ENCODE data around the gene NOP9. TPM values are rescaled to one million over a fixed set of nuclear protein-coding genes. Genes with fewer than 3 reads are reported as not detected.

Gene NOP9
- total RNA-seq, 1 experiment from 2014 or later: 42.0 TPM

DNA sequence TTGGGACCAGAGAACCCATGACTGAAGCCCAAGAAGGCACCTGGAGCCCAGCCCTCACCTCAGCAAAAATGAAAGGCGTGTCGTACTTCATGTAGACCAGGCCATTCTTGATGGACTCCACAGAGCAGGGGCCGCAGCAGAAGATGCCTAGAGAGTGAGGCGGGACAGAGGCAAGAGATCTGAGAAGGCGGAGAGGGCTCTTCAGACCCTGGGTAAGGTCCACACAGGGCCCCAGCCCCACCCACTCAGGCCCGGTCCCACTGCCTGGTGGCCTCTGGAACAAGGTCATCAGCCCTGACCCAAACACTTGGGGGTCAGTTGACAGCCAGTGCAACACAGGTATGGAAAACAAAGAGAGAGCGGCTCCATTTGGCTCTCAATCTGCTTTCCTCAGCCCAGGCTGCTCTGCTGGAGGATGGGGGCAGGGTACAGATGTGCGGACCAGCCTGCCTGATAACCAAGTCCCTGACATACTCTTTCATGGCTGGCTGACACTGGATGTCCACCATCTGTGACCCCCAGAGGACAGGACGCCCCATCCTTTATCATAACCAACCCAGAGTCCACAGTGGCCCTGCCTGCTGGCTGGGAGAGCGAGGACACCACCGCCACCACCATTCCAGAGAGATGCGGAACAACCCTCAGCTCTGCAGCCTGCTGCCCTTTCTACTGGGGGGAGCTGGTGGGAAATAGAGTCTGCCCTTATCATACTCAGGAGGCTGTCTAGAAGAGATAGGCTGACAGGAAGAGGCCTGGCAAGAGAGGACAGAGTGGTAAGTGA is 43.5 kb upstream of the NOP9 start:
- H3K4me3 ChIP-seq (ENCODE audit: low read length): no peak overlapping the region
- H3K27ac ChIP-seq (ENCODE audit: low read length): no peak overlapping the region
- H3K9me2 ChIP-seq (replicated peaks; ENCODE audit: insufficient read depth, low read length): no peaks in the 10 kb centered on the region
- H3K4me1 ChIP-seq (ENCODE audit: low read length): no peaks in the 10 kb centered on the region
- peaks cover 4% of the 10 kb centered on the region; the same call in 1 of the 2 replicates for H3K36me3 ChIP-seq (ENCODE audit: insufficient read depth, low read length)
- no peak for DNase-seq
- no peak overlapping the region for H3K9ac ChIP-seq (ENCODE audit: low read length)
- H3K9me3 ChIP-seq (ENCODE audit: low read length): no peaks in the 10 kb centered on the region
- H3K79me2 ChIP-seq (ENCODE audit: low read length): no peaks in the 10 kb centered on the region
- no peak overlapping the region for H2AFZ ChIP-seq (ENCODE audit: low read length)
- H4K20me1 ChIP-seq (ENCODE audit: insufficient read depth, low read depth, low read length): no peaks in the 10 kb centered on the region
- no peak overlapping the region for H3K4me2 ChIP-seq (ENCODE audit: low read depth, low read length, poor library complexity, severe bottlenecking)
- H3K27me3 ChIP-seq (ENCODE audit: low read length): no peaks in the 10 kb centered on the region

DNA sequence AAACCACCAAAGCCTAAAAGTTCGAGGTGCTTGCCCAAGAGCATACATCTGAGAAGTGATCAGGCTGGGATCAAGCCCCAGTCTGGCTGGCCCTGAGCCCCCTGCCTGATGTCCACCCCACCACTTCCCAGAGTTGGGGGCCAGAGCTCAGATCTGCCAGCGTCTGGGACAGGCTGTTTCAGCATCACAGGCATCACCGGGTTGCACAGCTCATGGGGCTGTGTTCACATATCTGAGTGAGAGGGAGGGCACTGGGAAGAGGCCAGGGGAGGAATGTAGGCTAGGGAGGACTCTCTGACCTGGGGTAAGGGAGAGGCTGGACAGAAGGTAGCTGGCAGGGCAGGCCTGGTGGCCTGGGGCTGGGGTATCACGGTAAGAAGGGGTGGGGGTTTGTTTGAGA is 42.7 kb upstream of the NOP9 start:
- no peak overlapping the region for H3K4me2 ChIP-seq (ENCODE audit: low read depth, low read length, poor library complexity, severe bottlenecking)
- H3K9me3 ChIP-seq (ENCODE audit: low read length): no peaks in the 10 kb centered on the region
- H3K36me3 ChIP-seq (ENCODE audit: insufficient read depth, low read length): peaks cover 4% of the 10 kb centered on the region; the same call in 1 of the 2 replicates
- H3K9me2 ChIP-seq (replicated peaks; ENCODE audit: insufficient read depth, low read length): no peaks in the 10 kb centered on the region
- no peak for DNase-seq
- no peak overlapping the region for H3K4me3 ChIP-seq (ENCODE audit: low read length)
- H2AFZ ChIP-seq (ENCODE audit: low read length): no peak overlapping the region
- no peaks in the 10 kb centered on the region for H3K4me1 ChIP-seq (ENCODE audit: low read length)
- H3K27ac ChIP-seq (ENCODE audit: low read length): no peak overlapping the region
- H3K27me3 ChIP-seq (ENCODE audit: low read length): no peaks in the 10 kb centered on the region
- no peaks in the 10 kb centered on the region for H3K79me2 ChIP-seq (ENCODE audit: low read length)
- H3K9ac ChIP-seq (ENCODE audit: low read length): no peak overlapping the region
- no peaks in the 10 kb centered on the region for H4K20me1 ChIP-seq (ENCODE audit: insufficient read depth, low read depth, low read length)

GRCh38 chr14:24258119-24258518 is 41.5 kb upstream of the NOP9 start:
- no peaks in the 10 kb centered on the region for H3K9me3 ChIP-seq (ENCODE audit: low read length)
- no peaks in the 10 kb centered on the region for H3K9me2 ChIP-seq (replicated peaks; ENCODE audit: insufficient read depth, low read length)
- H3K27me3 ChIP-seq (ENCODE audit: low read length): no peaks in the 10 kb centered on the region
- no peak overlapping the region for H3K4me3 ChIP-seq (ENCODE audit: low read length)
- no peaks in the 10 kb centered on the region for H4K20me1 ChIP-seq (ENCODE audit: insufficient read depth, low read depth, low read length)
- H3K4me2 ChIP-seq (ENCODE audit: low read depth, low read length, poor library complexity, severe bottlenecking): no peak overlapping the region
- no peaks in the 10 kb centered on the region for H3K79me2 ChIP-seq (ENCODE audit: low read length)
- H2AFZ ChIP-seq (ENCODE audit: low read length): no peak overlapping the region
- no peak for DNase-seq
- H3K4me1 ChIP-seq (ENCODE audit: low read length): no peaks in the 10 kb centered on the region
- no peak overlapping the region for H3K9ac ChIP-seq (ENCODE audit: low read length)
- peaks cover 4% of the 10 kb centered on the region; the same call in 1 of the 2 replicates for H3K36me3 ChIP-seq (ENCODE audit: insufficient read depth, low read length)
- H3K27ac ChIP-seq (ENCODE audit: low read length): no peak overlapping the region

DNA sequence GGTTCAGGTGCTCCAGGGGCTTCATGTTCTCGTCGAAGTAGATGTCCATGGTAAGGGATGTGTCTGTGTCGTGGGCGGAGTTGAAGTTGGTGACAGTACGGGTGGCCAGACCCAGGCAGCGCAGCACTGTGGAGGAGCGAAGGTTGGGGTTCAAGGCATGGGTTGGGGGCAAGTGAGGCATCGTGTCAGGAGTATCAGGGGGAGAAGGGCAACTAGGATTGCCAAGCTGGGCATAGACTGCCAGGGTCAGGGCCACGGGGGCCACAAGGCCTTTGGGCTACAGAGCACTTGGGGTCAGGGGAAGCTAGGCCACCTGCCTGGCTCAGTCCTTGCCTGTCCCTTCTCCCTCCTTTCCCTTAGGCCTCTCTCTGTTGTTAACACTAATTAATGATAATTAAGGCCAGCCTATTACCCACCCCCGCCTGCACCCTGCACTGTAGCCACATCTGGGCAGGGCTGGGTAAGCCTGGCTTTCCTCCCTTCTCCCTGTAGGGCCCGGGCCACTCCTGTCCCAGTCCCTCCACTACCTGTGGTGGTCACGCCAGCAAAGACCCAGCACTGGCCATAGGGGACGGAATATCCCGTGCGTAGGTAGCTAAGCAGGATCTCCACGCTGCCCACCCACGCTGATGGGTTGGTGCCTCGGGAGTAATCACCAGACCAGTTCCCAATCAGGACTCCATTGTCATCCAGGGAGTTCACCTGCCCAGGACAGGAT is 40.9 kb upstream of the NOP9 start:
- no peak for DNase-seq
- Histone ChIP-seq H4K20me1 (ENCODE audit: insufficient read depth, low read depth, low read length) (no peaks in the 10 kb centered on the region), H3K36me3 (ENCODE audit: insufficient read depth, low read length) (peaks cover 4% of the 10 kb centered on the region; the same call in 1 of the 2 replicates), H3K9me3 (ENCODE audit: low read length) (no peaks in the 10 kb centered on the region), H3K27ac (ENCODE audit: low read length) (no peak overlapping the region), H3K9ac (ENCODE audit: low read length) (no peak overlapping the region), H3K9me2 (replicated peaks; ENCODE audit: insufficient read depth, low read length) (no peaks in the 10 kb centered on the region), H3K4me1 (ENCODE audit: low read length) (no peaks in the 10 kb centered on the region), H3K27me3 (ENCODE audit: low read length) (no peaks in the 10 kb centered on the region), H3K79me2 (ENCODE audit: low read length) (no peaks in the 10 kb centered on the region), H3K4me3 (ENCODE audit: low read length) (no peak overlapping the region), H3K4me2 (ENCODE audit: low read depth, low read length, poor library complexity, severe bottlenecking) (no peak overlapping the region), H2AFZ (ENCODE audit: low read length) (no peak overlapping the region)

GRCh38 chr14:24259282-24260025 is 40.2 kb upstream of the NOP9 start:
- Histone ChIP-seq H3K79me2 (ENCODE audit: low read length) (no peaks in the 10 kb centered on the region), H3K36me3 (ENCODE audit: insufficient read depth, low read length) (peaks cover 1% of the 10 kb centered on the region; the same call in 1 of the 2 replicates), H4K20me1 (ENCODE audit: insufficient read depth, low read depth, low read length) (no peaks in the 10 kb centered on the region), H3K4me1 (ENCODE audit: low read length) (no peaks in the 10 kb centered on the region), H2AFZ (ENCODE audit: low read length) (no peak overlapping the region), H3K9me2 (replicated peaks; ENCODE audit: insufficient read depth, low read length) (no peaks in the 10 kb centered on the region), H3K4me3 (ENCODE audit: low read length) (no peak overlapping the region), H3K9ac (ENCODE audit: low read length) (no peak overlapping the region), H3K9me3 (ENCODE audit: low read length) (no peaks in the 10 kb centered on the region), H3K27ac (ENCODE audit: low read length) (no peak overlapping the region), H3K4me2 (ENCODE audit: low read depth, low read length, poor library complexity, severe bottlenecking) (no peak overlapping the region), H3K27me3 (ENCODE audit: low read length) (no peaks in the 10 kb centered on the region)
- DNase-seq: no peak

DNA sequence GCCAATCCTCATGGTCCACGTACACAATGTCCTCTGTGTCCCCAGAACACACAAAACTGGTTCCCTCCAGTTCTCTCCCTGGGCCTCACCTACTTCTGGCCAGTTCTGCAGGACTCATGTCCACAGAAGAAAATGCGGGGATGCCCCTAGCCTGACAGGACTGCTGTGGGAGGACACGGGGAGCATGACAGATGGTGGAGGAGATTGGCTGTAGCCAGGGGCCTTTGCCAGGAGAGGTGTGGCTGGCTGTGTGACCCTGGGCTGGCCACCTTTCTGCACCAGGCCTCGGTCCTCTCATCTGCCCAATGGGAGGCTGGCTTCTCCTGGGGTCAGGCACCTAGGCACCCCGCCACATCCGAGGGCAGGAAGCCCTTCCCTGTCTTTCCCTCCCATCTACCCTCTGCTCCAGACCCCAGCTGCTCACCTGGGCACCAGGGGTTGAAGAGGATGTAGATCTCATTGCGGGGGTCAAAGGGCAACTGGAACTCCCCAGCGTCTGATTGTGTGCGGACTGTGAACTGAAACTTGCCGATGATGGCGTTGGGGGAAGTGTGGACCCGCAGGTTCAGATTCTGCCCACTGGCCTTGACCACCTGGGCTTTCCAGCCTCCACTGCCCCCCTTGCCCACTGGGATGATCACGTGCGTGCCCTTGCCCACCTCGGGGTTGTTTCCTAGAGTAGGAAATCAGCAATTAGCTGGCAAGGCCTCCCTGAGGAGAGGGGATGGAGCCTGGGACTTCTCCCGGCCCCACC is 39.4 kb upstream of the NOP9 start:
- Histone ChIP-seq H2AFZ (ENCODE audit: low read length) (no peak overlapping the region), H3K27ac (ENCODE audit: low read length) (no peak overlapping the region), H3K27me3 (ENCODE audit: low read length) (no peaks in the 10 kb centered on the region), H3K36me3 (ENCODE audit: insufficient read depth, low read length) (no peaks in the 10 kb centered on the region), H3K4me1 (ENCODE audit: low read length) (no peaks in the 10 kb centered on the region), H4K20me1 (ENCODE audit: insufficient read depth, low read depth, low read length) (no peaks in the 10 kb centered on the region), H3K79me2 (ENCODE audit: low read length) (no peaks in the 10 kb centered on the region), H3K4me3 (ENCODE audit: low read length) (no peak overlapping the region), H3K4me2 (ENCODE audit: low read depth, low read length, poor library complexity, severe bottlenecking) (no peak overlapping the region), H3K9ac (ENCODE audit: low read length) (no peak overlapping the region), H3K9me3 (ENCODE audit: low read length) (no peaks in the 10 kb centered on the region), H3K9me2 (replicated peaks; ENCODE audit: insufficient read depth, low read length) (no peaks in the 10 kb centered on the region)
- DNase-seq: no peak

DNA sequence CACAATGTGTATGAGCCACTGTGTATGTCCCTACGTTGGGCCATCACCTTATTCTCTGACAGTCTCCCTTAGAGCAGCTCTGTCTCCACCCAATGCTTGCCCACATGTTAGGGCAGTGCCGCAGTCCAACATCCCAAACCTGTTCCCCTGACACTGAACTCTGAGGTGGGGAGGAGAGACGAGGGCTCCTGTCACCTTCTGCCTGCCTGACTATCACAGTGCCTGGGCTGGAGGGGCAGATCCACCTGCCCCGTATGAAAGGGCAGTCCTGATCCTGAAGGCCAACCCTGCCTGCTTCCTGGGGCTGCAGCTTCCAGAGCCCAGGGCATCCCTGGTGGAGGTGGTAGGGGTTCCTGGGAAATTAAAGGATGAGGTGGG is 38.9 kb upstream of the NOP9 start:
- no peaks in the 10 kb centered on the region for H3K9me2 ChIP-seq (replicated peaks; ENCODE audit: insufficient read depth, low read length)
- H3K9ac ChIP-seq (ENCODE audit: low read length): no peak overlapping the region
- no peak overlapping the region for H3K4me2 ChIP-seq (ENCODE audit: low read depth, low read length, poor library complexity, severe bottlenecking)
- no peaks in the 10 kb centered on the region for H4K20me1 ChIP-seq (ENCODE audit: insufficient read depth, low read depth, low read length)
- no peaks in the 10 kb centered on the region for H3K9me3 ChIP-seq (ENCODE audit: low read length)
- H3K4me3 ChIP-seq (ENCODE audit: low read length): no peak overlapping the region
- no peak overlapping the region for H3K27ac ChIP-seq (ENCODE audit: low read length)
- no peaks in the 10 kb centered on the region for H3K27me3 ChIP-seq (ENCODE audit: low read length)
- H3K36me3 ChIP-seq (ENCODE audit: insufficient read depth, low read length): no peaks in the 10 kb centered on the region
- H2AFZ ChIP-seq (ENCODE audit: low read length): no peak overlapping the region
- no peak for DNase-seq
- H3K4me1 ChIP-seq (ENCODE audit: low read length): no peaks in the 10 kb centered on the region
- H3K79me2 ChIP-seq (ENCODE audit: low read length): no peaks in the 10 kb centered on the region

Measured in Karpas-422 (cell line).